ENCODE measurements around the gene DISC1.

The DISC1 gene

GRCh38 chr1:231691618-231692259, 65.1 kb downstream of the DISC1 start:
- ATAC-seq: peak; percentile 53
- TF ChIP-seq CREB5 (CRISPR knock-in tag; IDR thresholded peaks at IDR 0.05; ENCODE audit: low read depth) (no peak), ZC3H10 (CRISPR knock-in tag; IDR thresholded peaks at IDR 0.05) (no peak), TSHZ2 (CRISPR knock-in tag; IDR thresholded peaks at IDR 0.05) (no peak), TCF4 (CRISPR knock-in tag; IDR thresholded peaks at IDR 0.05; ENCODE audit: borderline replicate concordance) (no peak), BACH2 (CRISPR knock-in tag; IDR thresholded peaks at IDR 0.05; ENCODE audit: borderline replicate concordance) (no peak), RARB (CRISPR knock-in tag; IDR thresholded peaks at IDR 0.05) (no peak), SNAI2 (CRISPR knock-in tag; IDR thresholded peaks at IDR 0.05) (no peak), CSRNP3 (CRISPR knock-in tag; IDR thresholded peaks at IDR 0.05) (no peak), GLIS3 (CRISPR knock-in tag; IDR thresholded peaks at IDR 0.05) (no peak), ZNF70 (CRISPR knock-in tag; IDR thresholded peaks at IDR 0.05) (no peak), TOX (CRISPR knock-in tag; IDR thresholded peaks at IDR 0.05; ENCODE audit: borderline replicate concordance) (no peak), PATZ1 (CRISPR knock-in tag; IDR thresholded peaks at IDR 0.05; ENCODE audit: borderline replicate concordance) (no peak), OSR1 (CRISPR knock-in tag; IDR thresholded peaks at IDR 0.05) (no peak), ZNF8 (CRISPR knock-in tag; IDR thresholded peaks at IDR 0.05) (no peak), ZNF565 (CRISPR knock-in tag; conservative IDR thresholded peaks at IDR 0.05; ENCODE audit: low read depth) (no peak), ESRRG (CRISPR knock-in tag; IDR thresholded peaks at IDR 0.05) (no peak)

GRCh38 chr1:231693361-231694074, 66.9 kb downstream of the DISC1 start:
- TF ChIP-seq ZFP30 (CRISPR knock-in tag; IDR thresholded peaks at IDR 0.05): no peak
- no peak for TF ChIP-seq ZC3H10 (CRISPR knock-in tag; IDR thresholded peaks at IDR 0.05)
- no peak for TF ChIP-seq ARNTL (CRISPR knock-in tag; IDR thresholded peaks at IDR 0.05; ENCODE audit: borderline replicate concordance, low read depth)
- TF ChIP-seq ZNF8 (CRISPR knock-in tag; IDR thresholded peaks at IDR 0.05): no peak
- no peak for TF ChIP-seq GLIS3 (CRISPR knock-in tag; IDR thresholded peaks at IDR 0.05)
- TF ChIP-seq SNAI2 (CRISPR knock-in tag; IDR thresholded peaks at IDR 0.05): no peak
- ATAC-seq: no peak

GRCh38 chr1:231694075-231694431, 67.5 kb downstream of the DISC1 start:
- no peak for TF ChIP-seq GLIS3 (CRISPR knock-in tag; IDR thresholded peaks at IDR 0.05)
- ATAC-seq: no peak

GRCh38 chr1:231694465-231695077, 68.0 kb downstream of the DISC1 start:
- ATAC-seq: no peak
- TF ChIP-seq OSR1 (CRISPR knock-in tag; IDR thresholded peaks at IDR 0.05): no peak
- no peak for TF ChIP-seq GLIS3 (CRISPR knock-in tag; IDR thresholded peaks at IDR 0.05)
- no peak for TF ChIP-seq ESRRG (CRISPR knock-in tag; IDR thresholded peaks at IDR 0.05)
- TF ChIP-seq BACH2 (CRISPR knock-in tag; IDR thresholded peaks at IDR 0.05; ENCODE audit: borderline replicate concordance): no peak
- TF ChIP-seq ZFP3 (CRISPR knock-in tag; IDR thresholded peaks at IDR 0.05): no peak
